Stimulated activated CD8-positive, alpha-beta memory T cell treated with anti-CD3 and anti-CD28 coated beads, Interleukin-7, amount 100 ng/mL, for 24 hours (primary cell): Measurements from ENCODE around the gene ERO1B.
"Not testable (repeated sequence)": the region's sequence is repeated elsewhere in the genome, so short reads cannot be mapped to it uniquely, and the experiment has no call there.

Experiments used
- DNase-seq: peaks from one replicate; pipeline ENCODE4 v3.0.0-alpha.2; 2020; ENCODE audit warnings: low read depth

The ERO1B gene

GRCh38 chr1:236251587-236251986 lies 30.2 kb downstream of the ERO1B start:
- no peak for DNase-seq

DNA sequence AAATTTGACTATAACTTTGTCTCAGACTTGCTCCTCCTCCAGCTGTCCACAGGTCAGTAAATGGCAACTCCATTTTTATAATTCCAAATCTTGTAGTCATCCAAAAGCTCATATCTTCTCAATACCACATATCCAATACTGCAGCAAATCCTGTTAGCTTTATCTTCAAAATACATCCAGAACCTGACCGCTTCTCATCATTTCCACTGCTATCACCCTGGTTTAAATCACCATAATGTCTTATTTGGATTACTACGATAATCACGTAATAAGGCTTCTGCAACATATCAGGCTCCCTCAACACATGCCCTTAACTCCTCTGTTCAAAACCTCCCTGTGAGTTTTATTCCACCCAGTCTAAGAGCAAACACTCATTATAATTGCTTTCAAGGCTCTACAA lies 34.5 kb downstream of the ERO1B start:
- no peak for DNase-seq

DNA sequence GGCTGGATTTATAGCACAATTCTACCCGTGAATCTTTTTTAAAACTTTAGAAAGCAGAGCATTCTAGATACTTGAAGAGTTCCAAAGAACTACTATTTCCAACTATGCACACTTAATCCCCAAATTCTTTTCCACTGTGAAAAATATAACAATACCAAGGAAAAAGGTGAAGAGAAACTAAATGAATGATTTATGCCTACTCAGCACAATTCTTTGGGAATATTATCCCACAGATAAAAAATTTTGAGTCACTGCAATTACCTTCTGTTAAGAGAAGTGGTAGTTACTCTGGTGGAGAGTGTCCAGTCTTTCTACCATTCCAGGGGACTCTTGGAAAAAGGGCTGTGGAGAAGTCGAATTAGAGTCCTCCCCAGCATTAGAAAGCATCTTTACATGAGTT lies 39.2 kb downstream of the ERO1B start:
- DNase-seq: no peak

GRCh38 chr1:236240675-236241074 lies 41.1 kb downstream of the ERO1B start:
- no peak for DNase-seq

DNA sequence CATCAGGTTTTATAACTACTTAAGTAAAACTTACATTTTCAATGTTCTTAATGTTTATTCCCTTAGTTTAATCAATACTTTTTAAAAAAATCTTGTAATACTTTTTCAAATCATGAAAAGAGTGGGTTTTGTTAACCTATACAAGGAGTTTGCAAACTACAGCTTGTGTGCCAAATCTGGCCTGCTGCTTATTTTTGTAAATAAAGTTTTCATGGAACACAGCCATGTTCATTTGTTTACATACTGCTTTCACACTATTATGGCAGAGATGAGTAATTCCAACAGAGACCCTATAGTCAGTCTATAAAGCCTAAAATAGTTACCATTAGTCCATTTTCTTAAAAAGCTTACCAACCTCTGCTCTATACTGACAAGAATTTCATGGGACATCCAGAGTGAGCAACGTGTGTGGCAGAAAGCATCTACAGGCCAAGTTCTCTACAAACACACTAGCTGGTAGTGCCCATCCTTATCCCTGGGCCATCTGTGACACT lies 42.6 kb downstream of the ERO1B start:
- DNase-seq: no peak

- no peak for DNase-seq
Measured at GRCh38 chr1:236235116-236235515, 46.6 kb downstream of the ERO1B start.

DNA sequence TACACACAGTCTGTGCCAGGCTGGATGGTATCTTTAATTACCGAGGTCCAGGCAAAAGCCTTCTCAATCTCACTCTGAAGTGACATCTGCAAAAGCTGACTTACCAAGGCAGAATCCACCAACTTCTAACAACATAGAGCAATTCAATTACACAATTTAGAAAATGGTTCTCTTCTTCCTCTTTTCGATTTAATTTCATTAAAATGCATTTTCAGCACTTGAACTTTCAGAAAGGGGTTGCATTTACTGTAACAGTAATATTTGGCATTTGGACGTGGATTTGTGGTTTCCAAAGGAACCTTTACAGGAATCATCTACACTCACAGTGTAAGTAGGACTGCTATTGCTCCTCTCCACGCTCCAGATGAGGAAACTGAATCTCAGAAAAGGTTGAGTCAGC lies 53.3 kb downstream of the ERO1B start:
- no peak for DNase-seq

GRCh38 chr1:236222632-236223031 lies 59.1 kb downstream of the ERO1B start:
- no peak for DNase-seq

GRCh38 chr1:236220473-236220872 lies 61.3 kb downstream of the ERO1B start:
- no peak for DNase-seq

- no peak for DNase-seq
Measured at GRCh38 chr1:236214761-236215160, 67.0 kb downstream of the ERO1B start.

DNA sequence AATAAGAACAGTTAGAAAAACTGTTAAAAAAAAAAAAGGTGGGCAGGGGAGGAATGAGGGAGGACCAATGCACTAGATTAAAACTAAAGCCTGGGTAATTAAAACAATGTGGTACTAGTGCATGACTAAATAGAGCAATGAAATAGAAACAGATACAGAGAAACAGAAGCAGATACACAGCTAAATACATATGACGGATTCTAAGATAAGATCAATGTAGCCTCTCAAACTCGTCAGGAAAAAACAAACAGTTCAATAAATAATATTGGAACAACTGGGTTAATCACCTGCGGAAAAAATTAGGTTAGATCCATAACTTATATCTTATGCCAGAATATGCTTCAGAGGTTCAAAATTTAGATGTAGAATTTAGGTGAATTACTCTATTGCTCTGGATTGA lies 68.2 kb downstream of the ERO1B start:
- DNase-seq: no peak

- DNase-seq: no peak
Measured at GRCh38 chr1:236211815-236212214, 69.9 kb downstream of the ERO1B start.

GRCh38 chr1:236209713-236210112 lies 72.0 kb downstream of the ERO1B start:
- DNase-seq: no peak

DNA sequence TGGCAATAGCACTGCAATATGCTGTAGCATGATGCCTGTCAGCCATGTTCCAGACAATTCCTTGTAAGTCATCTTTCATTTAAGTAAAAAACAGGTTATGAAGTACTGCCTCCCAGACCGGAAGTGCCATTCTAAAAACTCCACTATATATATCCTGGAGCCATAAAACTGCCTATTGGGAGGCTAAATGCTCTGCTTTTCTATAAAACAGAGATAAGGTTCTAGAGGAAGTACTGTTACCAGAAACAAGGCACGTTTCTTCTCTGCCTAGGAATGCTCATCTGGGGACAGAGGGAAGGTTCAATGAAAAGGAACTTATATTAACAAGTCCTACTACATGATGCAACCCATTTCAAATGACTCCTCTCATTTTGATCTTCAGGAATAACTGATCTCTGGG lies 72.6 kb downstream of the ERO1B start:
- DNase-seq: no peak

GRCh38 chr1:236207569-236207968 lies 74.2 kb downstream of the ERO1B start:
- no peak for DNase-seq

GRCh38 chr1:236207121-236207520 lies 74.6 kb downstream of the ERO1B start:
- DNase-seq: no peak

DNA sequence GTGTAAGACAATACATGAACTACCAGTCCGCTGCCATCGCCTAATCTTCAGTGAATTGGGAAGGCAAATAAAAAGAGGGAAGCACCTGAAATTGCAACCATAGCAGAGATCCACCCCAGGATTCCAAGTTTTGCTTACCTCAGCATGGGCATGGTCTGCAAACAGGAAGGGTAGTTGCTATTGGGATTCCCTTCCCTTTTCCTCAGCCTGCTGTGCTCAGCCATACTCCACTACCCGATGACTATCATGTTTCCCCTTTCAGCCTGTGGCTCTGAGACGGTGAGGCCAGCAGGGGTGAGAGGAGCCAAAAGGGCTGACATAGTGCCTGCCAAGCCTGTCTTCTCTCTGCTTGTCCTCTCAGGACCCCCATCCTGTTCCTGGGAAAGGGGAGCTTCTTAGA lies 75.2 kb downstream of the ERO1B start:
- DNase-seq: no peak

DNA sequence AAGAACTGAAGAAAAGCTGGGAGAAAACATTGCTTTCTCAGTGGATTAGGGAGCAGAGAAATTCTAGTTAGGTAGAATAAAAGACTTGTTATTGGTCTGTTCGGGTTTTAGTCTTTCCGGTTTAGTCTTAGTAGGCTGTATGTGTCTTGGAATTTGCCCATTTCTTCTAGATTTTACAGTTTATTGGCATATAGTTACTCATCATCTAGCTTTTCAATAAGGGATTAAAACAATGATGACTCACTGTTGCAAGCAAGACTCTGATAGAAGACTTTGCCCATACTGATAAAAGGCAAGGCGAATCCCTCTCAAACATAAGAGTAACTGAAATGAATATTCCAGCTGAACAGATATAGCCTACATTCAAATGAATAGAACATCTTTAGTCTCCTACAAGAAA lies 77.1 kb downstream of the ERO1B start:
- no peak for DNase-seq

DNA sequence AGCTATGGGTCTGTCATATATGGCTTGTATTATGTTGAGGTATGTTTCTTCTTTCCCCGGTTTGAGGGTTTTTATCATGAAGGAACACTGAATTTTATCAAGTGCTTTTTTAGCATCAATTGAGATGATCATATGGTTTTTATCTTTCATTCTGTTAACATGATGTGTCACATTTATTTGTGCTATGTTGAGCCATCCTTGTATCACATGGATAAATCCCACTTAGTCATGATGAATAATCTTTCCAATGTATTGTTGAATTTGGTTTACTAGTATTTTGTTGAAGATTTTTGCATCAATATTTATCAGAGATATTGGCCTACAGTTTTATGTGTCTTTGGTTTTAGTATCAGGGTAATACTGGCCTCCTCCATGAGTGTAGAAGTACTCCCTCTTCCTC lies 77.7 kb downstream of the ERO1B start:
- no peak for DNase-seq

- DNase-seq: no peak
Measured at GRCh38 chr1:236201786-236202185, 80.0 kb downstream of the ERO1B start.

- no peak for DNase-seq
Measured at GRCh38 chr1:236200925-236201324, 80.8 kb downstream of the ERO1B start.

DNA sequence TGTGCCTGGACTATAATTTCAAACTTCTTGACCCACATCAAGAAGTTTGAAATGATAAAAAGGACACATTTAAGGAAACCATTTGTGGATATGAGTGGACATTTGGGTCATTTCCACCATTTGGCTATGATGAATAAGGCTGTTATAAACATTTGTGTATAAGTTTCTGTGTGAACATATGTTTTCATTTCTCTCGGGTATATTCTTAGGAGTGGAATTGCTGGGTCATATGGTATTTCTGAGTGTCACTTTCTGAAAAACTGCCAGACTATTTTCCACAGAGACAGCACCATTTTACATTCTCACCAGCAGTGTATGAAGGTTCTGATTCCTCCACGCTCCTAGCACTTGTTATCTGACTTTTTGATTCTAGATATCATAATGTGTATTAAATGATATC lies 88.6 kb downstream of the ERO1B start:
- DNase-seq: no peak

DNA sequence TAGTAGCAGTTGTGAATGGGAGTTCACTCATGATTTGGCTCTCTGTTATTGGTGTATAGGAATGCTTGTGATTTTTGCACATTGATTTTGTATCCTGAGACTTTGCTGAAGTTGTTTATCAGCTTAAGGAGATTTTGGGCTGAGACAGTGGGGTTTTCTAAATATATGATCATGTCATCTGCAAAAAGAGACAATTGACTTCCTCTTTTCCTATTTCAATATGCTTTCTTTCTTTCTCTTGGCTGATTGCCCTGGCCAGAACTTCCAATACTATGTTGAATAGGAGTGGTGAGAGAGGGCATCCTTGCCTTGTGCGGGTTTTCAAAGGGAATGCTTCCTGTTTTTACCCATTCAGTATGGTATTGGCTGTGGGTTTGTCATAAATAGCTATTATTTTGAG lies 93.7 kb downstream of the ERO1B start:
- not testable (repeated sequence) for DNase-seq

DNA sequence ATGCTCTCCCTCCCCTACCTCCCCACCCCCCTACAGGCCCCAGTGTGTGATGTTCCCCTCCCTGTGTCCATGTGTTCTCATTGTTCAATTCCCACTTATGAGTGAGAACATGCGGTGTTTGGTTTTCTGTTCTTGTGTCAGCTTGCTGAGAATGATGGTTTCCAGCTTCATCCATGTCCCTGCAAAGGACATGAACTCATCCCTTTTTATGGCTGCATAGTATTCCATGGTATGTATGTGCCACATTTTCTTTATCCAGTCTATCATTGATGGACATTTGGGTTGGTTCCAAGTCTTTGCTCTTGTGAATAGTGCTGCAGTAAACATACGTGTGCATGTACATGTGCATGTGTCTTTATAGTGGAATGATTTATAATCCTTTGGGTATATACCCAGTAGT lies 95.3 kb downstream of the ERO1B start:
- not testable (repeated sequence) for DNase-seq

- DNase-seq: no peak
Measured at GRCh38 chr1:236185687-236186086, 96.1 kb downstream of the ERO1B start.
